ENCODE results near the gene LY6G5C.

Gene LY6G5C

GRCh38 chr6:31639449-31639861 lies 41.4 kb downstream of the LY6G5C start:
- peak; percentile 41 for DNase-seq

GRCh38 chr6:31639043-31639442 lies 41.8 kb downstream of the LY6G5C start:
- no peak for DNase-seq

GRCh38 chr6:31636698-31637596 lies 43.9 kb downstream of the LY6G5C start:
- no peak for DNase-seq

GRCh38 chr6:31634969-31635575 lies 45.8 kb downstream of the LY6G5C start:
- DNase-seq = no peak

GRCh38 chr6:31634131-31634530 lies 46.7 kb downstream of the LY6G5C start:
- no peak for DNase-seq

GRCh38 chr6:31633447-31633846 lies 47.4 kb downstream of the LY6G5C start:
- DNase-seq = no peak

GRCh38 chr6:31632279-31632946 lies 48.5 kb downstream of the LY6G5C start:
- DNase-seq = no peak

GRCh38 chr6:31631681-31632278 lies 49.1 kb downstream of the LY6G5C start:
- no peak for DNase-seq

- DNase-seq = no peak
These were observed 49.7 kb downstream of the LY6G5C start for GRCh38 chr6:31631209-31631608.

GRCh38 chr6:31630177-31630934 lies 50.5 kb downstream of the LY6G5C start:
- no peak for DNase-seq

- no peak for DNase-seq
These were observed 51.9 kb downstream of the LY6G5C start for GRCh38 chr6:31629014-31629413.

GRCh38 chr6:31627690-31628287 lies 53.1 kb downstream of the LY6G5C start:
- DNase-seq = no peak

GRCh38 chr6:31626952-31627351 lies 53.9 kb downstream of the LY6G5C start:
- no peak for DNase-seq

Measured in fibroblast of skin of abdomen (primary cell).